Liver (tissue), 3 donors: Measurements from ENCODE around the gene POFUT1.

ENCODE experiments used
- EGR1 ChIP-seq, 2 donors: IDR thresholded peaks; 2 replicates each; pipeline ENCODE4 v1.6.1; 2016 to 2018; ENCODE audit warnings: antibody characterized with exemption in 2 of 2, low read depth in 2 of 2
- GABPA ChIP-seq, 2 donors: IDR thresholded peaks in 1 of 2; conservative IDR thresholded peaks in 1 of 2; 2 replicates each; pipeline ENCODE4 v1.6.1; 2016; ENCODE audit warnings: antibody characterized with exemption in 2 of 2, mild to moderate bottlenecking in 1 of 2, moderate library complexity in 1 of 2
- RAD21 ChIP-seq, 2 donors: IDR thresholded peaks; 2 replicates each; pipeline ENCODE4 v1.6.1; 2016; ENCODE audit warnings: antibody characterized with exemption in 2 of 2, mild to moderate bottlenecking in 2 of 2
- SP1 ChIP-seq: IDR thresholded peaks from 2 replicates; pipeline ENCODE4 v1.6.1; 2018; ENCODE audit warnings: antibody characterized with exemption, mild to moderate bottlenecking
- TAF1 ChIP-seq: conservative IDR thresholded peaks from 2 replicates; pipeline ENCODE4 v1.6.1; 2016; ENCODE audit warnings: antibody characterized with exemption, mild to moderate bottlenecking
- TF ChIP-seq, protein P1 (sequence below): fragments of 150-350 bp; IDR thresholded peaks from 2 replicates; pipeline ENCODE4 v1.5.1; 2017; ENCODE audit warnings: improper control_type of control experiment, low read depth, low read length; ENCODE audit not compliant: missing input control
- TF ChIP-seq, protein P2 (sequence below): IDR thresholded peaks from 2 replicates; pipeline ENCODE4 v1.6.1; 2016; ENCODE audit warnings: antibody characterized with exemption, mild to moderate bottlenecking
- TF ChIP-seq, protein P3 (sequence below): IDR thresholded peaks from 2 replicates; pipeline ENCODE4 v1.6.1; 2016; ENCODE audit warnings: antibody characterized with exemption
- TF ChIP-seq, protein P4 (sequence below): IDR thresholded peaks from 2 replicates; pipeline ENCODE4 v1.6.1; 2016; ENCODE audit warnings: antibody characterized with exemption
- donor health status: healthy.
- donor health status: healthy.

DNA sequence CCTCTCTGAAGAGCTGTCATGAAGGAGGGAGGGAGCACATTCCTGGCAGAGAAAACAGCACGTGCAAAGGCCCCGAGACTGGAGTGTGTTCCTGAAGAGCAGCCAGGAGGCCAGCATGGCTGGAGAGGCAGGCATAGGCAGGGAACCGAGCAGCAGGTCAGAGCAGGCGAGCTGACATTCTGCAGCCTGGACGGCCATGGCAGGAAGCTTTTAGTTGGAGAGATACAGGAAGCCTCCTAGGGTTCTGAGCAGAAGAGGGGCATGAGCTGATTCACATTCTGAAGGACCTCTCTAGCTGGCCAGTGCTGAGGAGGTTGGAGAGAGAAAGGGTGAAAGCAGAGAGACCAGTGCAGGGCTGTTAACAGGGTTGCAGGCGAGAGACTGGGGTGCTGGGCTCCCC, 29.7 kb downstream of the POFUT1 start:
- TF ChIP-seq, protein P1, sequence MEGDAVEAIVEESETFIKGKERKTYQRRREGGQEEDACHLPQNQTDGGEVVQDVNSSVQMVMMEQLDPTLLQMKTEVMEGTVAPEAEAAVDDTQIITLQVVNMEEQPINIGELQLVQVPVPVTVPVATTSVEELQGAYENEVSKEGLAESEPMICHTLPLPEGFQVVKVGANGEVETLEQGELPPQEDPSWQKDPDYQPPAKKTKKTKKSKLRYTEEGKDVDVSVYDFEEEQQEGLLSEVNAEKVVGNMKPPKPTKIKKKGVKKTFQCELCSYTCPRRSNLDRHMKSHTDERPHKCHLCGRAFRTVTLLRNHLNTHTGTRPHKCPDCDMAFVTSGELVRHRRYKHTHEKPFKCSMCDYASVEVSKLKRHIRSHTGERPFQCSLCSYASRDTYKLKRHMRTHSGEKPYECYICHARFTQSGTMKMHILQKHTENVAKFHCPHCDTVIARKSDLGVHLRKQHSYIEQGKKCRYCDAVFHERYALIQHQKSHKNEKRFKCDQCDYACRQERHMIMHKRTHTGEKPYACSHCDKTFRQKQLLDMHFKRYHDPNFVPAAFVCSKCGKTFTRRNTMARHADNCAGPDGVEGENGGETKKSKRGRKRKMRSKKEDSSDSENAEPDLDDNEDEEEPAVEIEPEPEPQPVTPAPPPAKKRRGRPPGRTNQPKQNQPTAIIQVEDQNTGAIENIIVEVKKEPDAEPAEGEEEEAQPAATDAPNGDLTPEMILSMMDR, result no peak
- TF ChIP-seq, protein P2, sequence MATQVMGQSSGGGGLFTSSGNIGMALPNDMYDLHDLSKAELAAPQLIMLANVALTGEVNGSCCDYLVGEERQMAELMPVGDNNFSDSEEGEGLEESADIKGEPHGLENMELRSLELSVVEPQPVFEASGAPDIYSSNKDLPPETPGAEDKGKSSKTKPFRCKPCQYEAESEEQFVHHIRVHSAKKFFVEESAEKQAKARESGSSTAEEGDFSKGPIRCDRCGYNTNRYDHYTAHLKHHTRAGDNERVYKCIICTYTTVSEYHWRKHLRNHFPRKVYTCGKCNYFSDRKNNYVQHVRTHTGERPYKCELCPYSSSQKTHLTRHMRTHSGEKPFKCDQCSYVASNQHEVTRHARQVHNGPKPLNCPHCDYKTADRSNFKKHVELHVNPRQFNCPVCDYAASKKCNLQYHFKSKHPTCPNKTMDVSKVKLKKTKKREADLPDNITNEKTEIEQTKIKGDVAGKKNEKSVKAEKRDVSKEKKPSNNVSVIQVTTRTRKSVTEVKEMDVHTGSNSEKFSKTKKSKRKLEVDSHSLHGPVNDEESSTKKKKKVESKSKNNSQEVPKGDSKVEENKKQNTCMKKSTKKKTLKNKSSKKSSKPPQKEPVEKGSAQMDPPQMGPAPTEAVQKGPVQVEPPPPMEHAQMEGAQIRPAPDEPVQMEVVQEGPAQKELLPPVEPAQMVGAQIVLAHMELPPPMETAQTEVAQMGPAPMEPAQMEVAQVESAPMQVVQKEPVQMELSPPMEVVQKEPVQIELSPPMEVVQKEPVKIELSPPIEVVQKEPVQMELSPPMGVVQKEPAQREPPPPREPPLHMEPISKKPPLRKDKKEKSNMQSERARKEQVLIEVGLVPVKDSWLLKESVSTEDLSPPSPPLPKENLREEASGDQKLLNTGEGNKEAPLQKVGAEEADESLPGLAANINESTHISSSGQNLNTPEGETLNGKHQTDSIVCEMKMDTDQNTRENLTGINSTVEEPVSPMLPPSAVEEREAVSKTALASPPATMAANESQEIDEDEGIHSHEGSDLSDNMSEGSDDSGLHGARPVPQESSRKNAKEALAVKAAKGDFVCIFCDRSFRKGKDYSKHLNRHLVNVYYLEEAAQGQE, result no peak
- no peak for TF ChIP-seq TAF1
- no peak for TF ChIP-seq SP1
- TF ChIP-seq EGR1 (IDR thresholded peaks at IDR 0.05; ENCODE audit: low read depth in 2 of 2), result no peak
- TF ChIP-seq, protein P3, sequence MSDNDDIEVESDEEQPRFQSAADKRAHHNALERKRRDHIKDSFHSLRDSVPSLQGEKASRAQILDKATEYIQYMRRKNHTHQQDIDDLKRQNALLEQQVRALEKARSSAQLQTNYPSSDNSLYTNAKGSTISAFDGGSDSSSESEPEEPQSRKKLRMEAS, result no peak
- TF ChIP-seq GABPA (IDR thresholded peaks at IDR 0.05 in 1 of 2, conservative IDR thresholded peaks at IDR 0.05 in 1 of 2), result no peak
- TF ChIP-seq, protein P4, sequence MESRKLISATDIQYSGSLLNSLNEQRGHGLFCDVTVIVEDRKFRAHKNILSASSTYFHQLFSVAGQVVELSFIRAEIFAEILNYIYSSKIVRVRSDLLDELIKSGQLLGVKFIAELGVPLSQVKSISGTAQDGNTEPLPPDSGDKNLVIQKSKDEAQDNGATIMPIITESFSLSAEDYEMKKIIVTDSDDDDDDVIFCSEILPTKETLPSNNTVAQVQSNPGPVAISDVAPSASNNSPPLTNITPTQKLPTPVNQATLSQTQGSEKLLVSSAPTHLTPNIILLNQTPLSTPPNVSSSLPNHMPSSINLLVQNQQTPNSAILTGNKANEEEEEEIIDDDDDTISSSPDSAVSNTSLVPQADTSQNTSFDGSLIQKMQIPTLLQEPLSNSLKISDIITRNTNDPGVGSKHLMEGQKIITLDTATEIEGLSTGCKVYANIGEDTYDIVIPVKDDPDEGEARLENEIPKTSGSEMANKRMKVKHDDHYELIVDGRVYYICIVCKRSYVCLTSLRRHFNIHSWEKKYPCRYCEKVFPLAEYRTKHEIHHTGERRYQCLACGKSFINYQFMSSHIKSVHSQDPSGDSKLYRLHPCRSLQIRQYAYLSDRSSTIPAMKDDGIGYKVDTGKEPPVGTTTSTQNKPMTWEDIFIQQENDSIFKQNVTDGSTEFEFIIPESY, result no peak
- TF ChIP-seq RAD21 (IDR thresholded peaks at IDR 0.05), result no peak
